CD4-positive, CD25-positive, alpha-beta regulatory T cell (primary cell): Measurements from ENCODE around the gene DENND11. TPM values are rescaled to one million over a fixed set of nuclear protein-coding genes. Genes with fewer than 3 reads are reported as not detected.
"Not testable (repeated sequence)": the region's sequence is repeated elsewhere in the genome, so short reads cannot be mapped to it uniquely, and the experiment has no call there.

ENCODE experiments used
- ATAC-seq, 2 donors: fragments of 150-1000 bp; cut with Tn5 transposase; one replicate each; pipeline ENCODE4 v1.10.0; 2021; ENCODE audit warnings: low read depth in 2 of 2, moderate number of reproducible peaks in 2 of 2, moderate library complexity in 1 of 2
- DNase-seq, 3 donors: peaks; one replicate each; pipeline versions ENCODE4 v3.0.0 to v3.0.0-alpha.2; 2012 to 2022; ENCODE audit warnings: mixed read lengths in 1 of 3
- H3K27ac ChIP-seq: one replicate; pipeline ENCODE4 v1.7.0; 2013; ENCODE audit warnings: mild to moderate bottlenecking, low read length; ENCODE audit not compliant: insufficient read depth, poor library complexity, severe bottlenecking
- H3K27me3 ChIP-seq: one replicate; pipeline ENCODE4 v1.7.0; 2013; ENCODE audit warnings: low read length; ENCODE audit not compliant: control insufficient read depth, insufficient read depth
- H3K36me3 ChIP-seq: one replicate; pipeline ENCODE4 v1.7.0; 2013; ENCODE audit warnings: mild to moderate bottlenecking, low read length, moderate library complexity; ENCODE audit not compliant: control insufficient read depth, insufficient read depth
- H3K4me1 ChIP-seq: 2 replicates; pipeline ENCODE4 v1.7.0; 2013; ENCODE audit warnings: mild to moderate bottlenecking, low read length; ENCODE audit not compliant: insufficient read depth, control insufficient read depth, poor library complexity, severe bottlenecking
- H3K4me3 ChIP-seq: one replicate; pipeline ENCODE4 v1.7.0; 2013; ENCODE audit warnings: low read depth, mild to moderate bottlenecking, low read length, moderate library complexity
- H3K9me3 ChIP-seq, 2 experiments: 1 replicate in 1 of 2; 2 replicates in 1 of 2; pipeline ENCODE4 v1.7.0; 2013; ENCODE audit warnings: low read length in 2 of 2, mild to moderate bottlenecking in 1 of 2, moderate library complexity in 1 of 2; ENCODE audit not compliant: control insufficient read depth in 2 of 2
- H3K27ac Mint-ChIP-seq, 3 donors: one replicate each; pipeline ENCODE4 v1.8.0; 2020 to 2022; ENCODE audit warnings: mild to moderate bottlenecking in 3 of 3, mixed read lengths in 3 of 3, moderate library complexity in 2 of 3
- H3K27me3 Mint-ChIP-seq: one replicate; pipeline ENCODE4 v1.8.0; 2022; ENCODE audit warnings: mild to moderate bottlenecking, mixed read lengths
- H3K36me3 Mint-ChIP-seq: one replicate; pipeline ENCODE4 v1.8.0; 2020; ENCODE audit warnings: mixed read lengths
- H3K4me1 Mint-ChIP-seq, 4 donors: one replicate each; pipeline ENCODE4 v1.8.0; 2020 to 2022; ENCODE audit warnings: mixed read lengths in 4 of 4, mild to moderate bottlenecking in 1 of 4
- H3K4me3 Mint-ChIP-seq, 4 donors: one replicate each; pipeline ENCODE4 v1.8.0; 2020 to 2022; ENCODE audit warnings: mild to moderate bottlenecking in 4 of 4, mixed read lengths in 4 of 4, moderate library complexity in 3 of 4
- H3K9me3 Mint-ChIP-seq, 7 donors: one replicate each; pipeline ENCODE4 v1.8.0; 2020 to 2022; ENCODE audit warnings: mixed read lengths in 7 of 7, mild to moderate bottlenecking in 3 of 7, moderate library complexity in 2 of 7
- polyA plus RNA-seq, 4 donors: library from polyadenylated mRNA; unstranded; fragments of 300-500 nt; fragmentation: Illumina TruSeq; gene quantifications; one replicate each; pipeline ENCODE4 v1.2.3, GENCODE V29; 2021
- total RNA-seq: library from RNA; stranded (reverse); gene quantifications from one replicate; pipeline ENCODE4 v1.2.3, GENCODE V29; 2022

Gene DENND11
- total and polyA plus RNA-seq, 5 donors from 2014 or later, result 10.8 to 47.7 (median 11.2) TPM

GRCh38 chr7:141691540-141691939, 10.4 kb downstream of the DENND11 start:
- peaks cover 28% of the 10 kb centered on the region for H3K36me3 Mint-ChIP-seq
- DNase-seq (no peak), ATAC-seq (no peak)
- no peaks in the 10 kb centered on the region for H3K9me3 ChIP-seq
- peaks cover 0 to 2% (median 0%) of the 10 kb centered on the region in 7 donors for H3K9me3 Mint-ChIP-seq
- no peak overlapping the region for H3K4me3 Mint-ChIP-seq
- no peak overlapping the region for H3K4me3 ChIP-seq
- peaks cover 28 to 50% (median 46%) of the 10 kb centered on the region in 4 donors for H3K4me1 Mint-ChIP-seq
- no peak overlapping the region for H3K27ac ChIP-seq
- no peak overlapping the region for H3K27ac Mint-ChIP-seq
- H3K4me1 ChIP-seq, result no peaks in the 10 kb centered on the region
- H3K27me3 ChIP-seq, result no peaks in the 10 kb centered on the region
- H3K27me3 Mint-ChIP-seq, result no peaks in the 10 kb centered on the region
- H3K36me3 ChIP-seq, result no peaks in the 10 kb centered on the region

DNA sequence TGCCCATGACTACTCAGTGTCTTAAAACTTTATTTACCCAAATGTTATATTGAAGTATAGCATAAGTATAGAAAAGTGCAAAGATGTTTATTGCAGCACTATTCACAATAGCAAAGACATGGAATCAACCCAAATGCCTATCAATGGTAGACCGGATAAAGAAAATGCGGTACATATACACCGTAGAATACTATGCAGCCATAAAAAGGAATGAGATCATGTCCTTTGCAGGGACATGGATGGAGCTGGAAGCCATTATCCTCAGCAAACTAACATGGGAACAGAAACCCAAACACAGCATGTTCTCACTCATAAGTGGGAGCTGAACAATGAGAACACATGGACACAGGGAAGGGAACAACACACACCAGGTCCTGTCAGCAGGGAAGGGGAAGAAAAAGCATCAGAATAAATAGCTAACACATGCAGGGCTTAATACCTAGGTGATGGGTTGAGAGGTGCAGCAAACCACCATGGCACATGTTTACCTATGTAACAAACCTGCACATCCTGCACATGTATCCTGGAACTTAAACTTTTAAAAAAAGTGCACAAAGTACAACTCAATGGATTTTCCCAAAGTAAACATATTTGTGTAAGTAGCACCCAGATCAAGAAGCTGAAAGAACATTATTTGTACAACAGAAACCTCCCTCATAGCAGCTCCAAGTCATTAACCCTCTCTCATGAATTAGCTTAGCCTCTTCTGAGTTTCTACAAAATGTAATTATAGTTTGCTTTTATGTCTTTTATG, 12.7 kb downstream of the DENND11 start:
- peak overlapping the region in 2 of 3 donors; percentile 21 to 32 for H3K27ac Mint-ChIP-seq
- peaks cover 27 to 38% (median 31%) of the 10 kb centered on the region in 4 donors for H3K4me1 Mint-ChIP-seq

GRCh38 chr7:141688043-141688442, 13.9 kb downstream of the DENND11 start:
- Mint-ChIP-seq H3K27ac (no peak overlapping the region), H3K27me3 (no peaks in the 10 kb centered on the region), H3K36me3 (peaks cover 35% of the 10 kb centered on the region), H3K9me3 (peaks cover 0 to 2% (median 0%) of the 10 kb centered on the region in 7 donors), H3K4me1 (peaks cover 21 to 35% (median 27%) of the 10 kb centered on the region in 4 donors), H3K4me3 (no peak overlapping the region)
- DNase-seq, result no peak
- Histone ChIP-seq H3K27me3 (no peaks in the 10 kb centered on the region), H3K4me1 (no peaks in the 10 kb centered on the region), H3K36me3 (peaks cover 28% of the 10 kb centered on the region), H3K4me3 (no peak overlapping the region), H3K9me3 (no peaks in the 10 kb centered on the region), H3K27ac (no peak overlapping the region)
- ATAC-seq, result no peak

More for the DNA sequence above, 12.7 kb downstream of the DENND11 start:
- DNase-seq, H3K4me1 ChIP-seq, H3K9me3 ChIP-seq, H3K4me3 Mint-ChIP-seq, H3K27me3 ChIP-seq, H3K27ac ChIP-seq, H3K27me3 Mint-ChIP-seq, ATAC-seq, H3K9me3 Mint-ChIP-seq, H3K4me3 ChIP-seq: not testable (repeated sequence)
- H3K36me3 ChIP-seq, result peaks cover 21% of the 10 kb centered on the region
- peaks cover 31% of the 10 kb centered on the region for H3K36me3 Mint-ChIP-seq

GRCh38 chr7:141686670-141687069, 15.3 kb downstream of the DENND11 start:
- H3K36me3 Mint-ChIP-seq, result peaks cover 45% of the 10 kb centered on the region
- H3K4me1 Mint-ChIP-seq, result peaks cover 14 to 30% (median 20%) of the 10 kb centered on the region in 4 donors
- no peak overlapping the region for H3K27ac ChIP-seq
- H3K27ac Mint-ChIP-seq, result peak overlapping the region in 1 of 3 donors; percentile 16
- DNase-seq (no peak), ATAC-seq (no peak)
- H3K27me3 Mint-ChIP-seq, result no peaks in the 10 kb centered on the region
- peaks cover 0 to 2% (median 0%) of the 10 kb centered on the region in 7 donors for H3K9me3 Mint-ChIP-seq
- H3K27me3 ChIP-seq, result no peaks in the 10 kb centered on the region
- H3K9me3 ChIP-seq, result no peaks in the 10 kb centered on the region
- no peak overlapping the region for H3K4me3 Mint-ChIP-seq
- H3K4me1 ChIP-seq, result no peaks in the 10 kb centered on the region
- no peak overlapping the region for H3K4me3 ChIP-seq
- peaks cover 41% of the 10 kb centered on the region for H3K36me3 ChIP-seq

GRCh38 chr7:141686074-141686473, 15.9 kb downstream of the DENND11 start:
- Histone ChIP-seq H3K27ac (no peak overlapping the region), H3K4me1 (no peaks in the 10 kb centered on the region), H3K27me3 (no peaks in the 10 kb centered on the region), H3K36me3 (peaks cover 47% of the 10 kb centered on the region), H3K4me3 (no peak overlapping the region), H3K9me3 (no peaks in the 10 kb centered on the region)
- Mint-ChIP-seq H3K9me3 (peaks cover 0 to 2% (median 0%) of the 10 kb centered on the region in 7 donors), H3K27ac (peak overlapping the region in 1 of 3 donors; percentile 11), H3K4me3 (no peak overlapping the region), H3K27me3 (no peaks in the 10 kb centered on the region), H3K36me3 (peaks cover 51% of the 10 kb centered on the region), H3K4me1 (peaks cover 18 to 31% (median 20%) of the 10 kb centered on the region in 4 donors)
- no peak for ATAC-seq
- no peak for DNase-seq

GRCh38 chr7:141685285-141686023, 16.5 kb downstream of the DENND11 start:
- Histone ChIP-seq H3K4me3 (no peak overlapping the region), H3K27me3 (no peaks in the 10 kb centered on the region), H3K36me3 (peaks cover 48% of the 10 kb centered on the region), H3K27ac (no peak overlapping the region), H3K9me3 (no peaks in the 10 kb centered on the region), H3K4me1 (no peaks in the 10 kb centered on the region)
- no peaks in the 10 kb centered on the region for H3K27me3 Mint-ChIP-seq
- ATAC-seq, result no peak
- H3K9me3 Mint-ChIP-seq, result peaks cover 0 to 2% (median 0%) of the 10 kb centered on the region in 7 donors
- peaks cover 55% of the 10 kb centered on the region for H3K36me3 Mint-ChIP-seq
- H3K27ac Mint-ChIP-seq, result no peak overlapping the region
- DNase-seq, result no peak
- no peak overlapping the region for H3K4me3 Mint-ChIP-seq
- H3K4me1 Mint-ChIP-seq, result peaks cover 18 to 33% (median 22%) of the 10 kb centered on the region in 4 donors

DNA sequence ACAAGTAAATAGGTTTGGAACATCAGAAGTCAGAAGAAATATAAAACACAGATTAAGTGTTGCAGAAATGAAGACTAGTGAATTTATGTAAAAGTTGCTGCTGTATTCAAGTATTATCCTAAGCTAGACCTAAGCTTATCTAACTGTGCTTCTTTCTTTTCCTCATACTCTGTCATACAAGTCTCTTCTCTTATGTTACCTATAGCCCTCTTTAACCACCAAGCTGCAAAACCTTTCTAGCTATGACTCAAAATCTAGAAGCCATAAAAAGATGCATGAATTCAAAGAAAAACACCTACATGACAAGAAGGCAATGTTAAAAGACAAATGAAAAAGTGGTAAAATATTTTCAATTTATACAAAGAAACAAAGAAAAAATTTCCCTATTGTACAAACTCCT, 23.0 kb downstream of the DENND11 start:
- H3K27me3 ChIP-seq, result no peaks in the 10 kb centered on the region
- peaks cover 14% of the 10 kb centered on the region for H3K4me1 ChIP-seq
- DNase-seq, result peak in 1 of 3 donors; percentile 80
- H3K36me3 ChIP-seq, result peaks cover 32% of the 10 kb centered on the region
- Mint-ChIP-seq H3K4me1 (peaks cover 29 to 48% (median 33%) of the 10 kb centered on the region in 4 donors), H3K36me3 (peaks cover 39% of the 10 kb centered on the region), H3K4me3 (no peak overlapping the region), H3K9me3 (no peaks in the 10 kb centered on the region), H3K27ac (peak overlapping the region in 1 of 3 donors; percentile 32), H3K27me3 (no peaks in the 10 kb centered on the region)
- H3K9me3 ChIP-seq, result no peaks in the 10 kb centered on the region
- no peak overlapping the region for H3K27ac ChIP-seq
- H3K4me3 ChIP-seq, result no peak overlapping the region
- ATAC-seq, result peak; percentile 41 to 52
